Panc1 (cell line): Measurements from ENCODE around the gene TBC1D9B. TPM values are rescaled to one million over a fixed set of nuclear protein-coding genes. Genes with fewer than 3 reads are reported as not detected.

Experiments
- ATAC-seq: fragments of 200-7000 bp; cut with Tn5 transposase; 2 replicates; pipeline ENCODE4 v1.9.1; 2020; ENCODE audit warnings: mild to moderate bottlenecking, moderate library complexity
- BruUV-seq: library from RNA; stranded (reverse); fragments of 400-500 nt; replicated peaks from 2 replicates; lab custom pipeline; 2021; lab: Mats Ljungman, UMichigan
- CTCF ChIA-PET: fragments of 300-600 bp; sonication (Branson Sonifier 250); formaldehyde crosslinking; loops from one replicate; lab custom pipeline; 2022; ENCODE audit warnings: antibody characterized with exemption; lab: Charles Lee
- POLR2A ChIA-PET: fragments of 300-600 bp; sonication (Branson Sonifier 250); formaldehyde crosslinking; loops from one replicate; lab custom pipeline; 2022; ENCODE audit warnings: antibody characterized with exemption; lab: Charles Lee
- DNase-seq: peaks from one replicate; pipeline ENCODE4 v3.0.0-alpha.2; 2010; ENCODE audit warnings: low read depth, low spot score
- H3K27ac ChIP-seq: 2 replicates; pipeline ENCODE4 v1.5.1; 2011; ENCODE audit warnings: mild to moderate bottlenecking, low read length, inconsistent platforms
- H3K27me3 ChIP-seq: fragments of 200-500 bp; sonication (Bioruptor generic); 2 replicates; pipeline ENCODE4 v1.6.0; 2014; ENCODE audit warnings: low read length, inconsistent platforms; ENCODE audit not compliant: control insufficient read depth, insufficient read depth
- H3K36me3 ChIP-seq: fragments of 200-500 bp; sonication (Bioruptor generic); 2 replicates; pipeline ENCODE4 v1.5.1; 2014; ENCODE audit warnings: inconsistent platforms, mild to moderate bottlenecking, low read length, moderate library complexity; ENCODE audit not compliant: control insufficient read depth, insufficient read depth
- H3K4me1 ChIP-seq: 2 replicates; pipeline ENCODE4 v1.5.1; 2011; ENCODE audit warnings: inconsistent platforms, mild to moderate bottlenecking, low read length, moderate library complexity; ENCODE audit not compliant: control insufficient read depth, insufficient read depth
- H3K4me3 ChIP-seq, 2 experiments: 2 replicates each; pipeline ENCODE4 v1.5.1; 2011 to 2012; ENCODE audit warnings: low read depth in 2 of 2, low read length in 2 of 2, mild to moderate bottlenecking in 2 of 2, inconsistent platforms in 1 of 2, moderate library complexity in 1 of 2
- H3K9me3 ChIP-seq: fragments of 200-500 bp; sonication (Bioruptor generic); 2 replicates; pipeline ENCODE4 v1.5.1; 2014; ENCODE audit warnings: low read depth, mild to moderate bottlenecking, inconsistent platforms, low read length, moderate library complexity; ENCODE audit not compliant: control insufficient read depth, insufficient read depth
- POLR2AphosphoS5 ChIP-seq: IDR thresholded peaks from 2 replicates; pipeline ENCODE4 v1.6.1; 2012; ENCODE audit warnings: mild to moderate bottlenecking, low read depth, low read length, moderate library complexity
- SIN3A ChIP-seq: IDR thresholded peaks from 2 replicates; pipeline ENCODE4 v1.6.1; 2012; ENCODE audit warnings: low read depth, mild to moderate bottlenecking, low read length, moderate library complexity, borderline replicate concordance; ENCODE audit not compliant: insufficient read depth
- TCF7L2 ChIP-seq: IDR thresholded peaks from 2 replicates; pipeline ENCODE4 v1.6.1; 2011; ENCODE audit warnings: mild to moderate bottlenecking, low read depth, low read length, inconsistent platforms
- in situ Hi-C: cut with HindIII; loops from 2 replicates; pipeline ENCODE4 v1.10.0; 2016; ENCODE audit warnings: low sequenced_read_pairs, low pct_unique_long_range_greater_than_20kb
- intact Hi-C: fragments of 100-400 bp; cut with micrococcal nuclease; formaldehyde crosslinking; loops from one replicate; pipeline ENCODE4 v1.10.0; 2022; ENCODE audit not compliant: unreplicated experiment
- total RNA-seq: library from RNA; stranded (reverse); gene quantifications from one replicate; pipeline ENCODE4 v1.2.1, GENCODE V29; 2021; ENCODE audit not compliant: unreplicated experiment
- TF ChIP-seq, protein P1 (sequence below): fragments of 450-650 bp; IDR thresholded peaks from 2 replicates; pipeline ENCODE4 v1.5.1; 2017; ENCODE audit warnings: mild to moderate bottlenecking
- TF ChIP-seq, protein P2 (sequence below), 2 experiments: IDR thresholded peaks; 2 replicates each; pipeline ENCODE4 v1.6.1; 2011 to 2012; ENCODE audit warnings: low read depth in 2 of 2, control low read depth in 1 of 2, low read length in 1 of 2, mild to moderate bottlenecking in 1 of 2, moderate library complexity in 1 of 2; ENCODE audit not compliant: insufficient read depth in 1 of 2

Gene TBC1D9B
- total RNA-seq, 1 experiment from 2014 or later: 131 TPM

DNA sequence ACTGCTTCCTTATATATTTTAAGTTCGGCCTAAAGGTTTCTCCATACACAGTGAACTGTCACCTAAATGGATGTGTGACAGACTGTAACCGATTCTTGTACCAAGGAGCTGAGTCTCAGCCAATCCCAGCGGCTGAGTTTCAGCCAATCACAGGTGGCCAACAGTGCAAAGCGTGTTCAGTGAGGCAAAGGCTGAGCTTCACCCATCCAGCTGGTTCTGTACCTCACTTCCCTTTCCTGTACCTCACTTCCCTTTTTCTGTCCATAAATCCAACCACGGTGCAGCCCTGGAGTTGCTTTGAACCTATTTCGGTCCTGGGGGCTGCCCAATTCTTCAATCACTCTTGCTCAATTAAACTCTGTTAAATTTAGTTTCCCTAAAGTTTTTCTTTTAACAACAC, 15.7 kb upstream of the TBC1D9B start:
- no TSS peak for BruUV-seq
- ATAC-seq: no peak
- TF ChIP-seq SIN3A (no peak), POLR2AphosphoS5 (no peak), TCF7L2 (no peak)
- TF ChIP-seq, protein P1, sequence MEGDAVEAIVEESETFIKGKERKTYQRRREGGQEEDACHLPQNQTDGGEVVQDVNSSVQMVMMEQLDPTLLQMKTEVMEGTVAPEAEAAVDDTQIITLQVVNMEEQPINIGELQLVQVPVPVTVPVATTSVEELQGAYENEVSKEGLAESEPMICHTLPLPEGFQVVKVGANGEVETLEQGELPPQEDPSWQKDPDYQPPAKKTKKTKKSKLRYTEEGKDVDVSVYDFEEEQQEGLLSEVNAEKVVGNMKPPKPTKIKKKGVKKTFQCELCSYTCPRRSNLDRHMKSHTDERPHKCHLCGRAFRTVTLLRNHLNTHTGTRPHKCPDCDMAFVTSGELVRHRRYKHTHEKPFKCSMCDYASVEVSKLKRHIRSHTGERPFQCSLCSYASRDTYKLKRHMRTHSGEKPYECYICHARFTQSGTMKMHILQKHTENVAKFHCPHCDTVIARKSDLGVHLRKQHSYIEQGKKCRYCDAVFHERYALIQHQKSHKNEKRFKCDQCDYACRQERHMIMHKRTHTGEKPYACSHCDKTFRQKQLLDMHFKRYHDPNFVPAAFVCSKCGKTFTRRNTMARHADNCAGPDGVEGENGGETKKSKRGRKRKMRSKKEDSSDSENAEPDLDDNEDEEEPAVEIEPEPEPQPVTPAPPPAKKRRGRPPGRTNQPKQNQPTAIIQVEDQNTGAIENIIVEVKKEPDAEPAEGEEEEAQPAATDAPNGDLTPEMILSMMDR: no peak
- TF ChIP-seq, protein P2, sequence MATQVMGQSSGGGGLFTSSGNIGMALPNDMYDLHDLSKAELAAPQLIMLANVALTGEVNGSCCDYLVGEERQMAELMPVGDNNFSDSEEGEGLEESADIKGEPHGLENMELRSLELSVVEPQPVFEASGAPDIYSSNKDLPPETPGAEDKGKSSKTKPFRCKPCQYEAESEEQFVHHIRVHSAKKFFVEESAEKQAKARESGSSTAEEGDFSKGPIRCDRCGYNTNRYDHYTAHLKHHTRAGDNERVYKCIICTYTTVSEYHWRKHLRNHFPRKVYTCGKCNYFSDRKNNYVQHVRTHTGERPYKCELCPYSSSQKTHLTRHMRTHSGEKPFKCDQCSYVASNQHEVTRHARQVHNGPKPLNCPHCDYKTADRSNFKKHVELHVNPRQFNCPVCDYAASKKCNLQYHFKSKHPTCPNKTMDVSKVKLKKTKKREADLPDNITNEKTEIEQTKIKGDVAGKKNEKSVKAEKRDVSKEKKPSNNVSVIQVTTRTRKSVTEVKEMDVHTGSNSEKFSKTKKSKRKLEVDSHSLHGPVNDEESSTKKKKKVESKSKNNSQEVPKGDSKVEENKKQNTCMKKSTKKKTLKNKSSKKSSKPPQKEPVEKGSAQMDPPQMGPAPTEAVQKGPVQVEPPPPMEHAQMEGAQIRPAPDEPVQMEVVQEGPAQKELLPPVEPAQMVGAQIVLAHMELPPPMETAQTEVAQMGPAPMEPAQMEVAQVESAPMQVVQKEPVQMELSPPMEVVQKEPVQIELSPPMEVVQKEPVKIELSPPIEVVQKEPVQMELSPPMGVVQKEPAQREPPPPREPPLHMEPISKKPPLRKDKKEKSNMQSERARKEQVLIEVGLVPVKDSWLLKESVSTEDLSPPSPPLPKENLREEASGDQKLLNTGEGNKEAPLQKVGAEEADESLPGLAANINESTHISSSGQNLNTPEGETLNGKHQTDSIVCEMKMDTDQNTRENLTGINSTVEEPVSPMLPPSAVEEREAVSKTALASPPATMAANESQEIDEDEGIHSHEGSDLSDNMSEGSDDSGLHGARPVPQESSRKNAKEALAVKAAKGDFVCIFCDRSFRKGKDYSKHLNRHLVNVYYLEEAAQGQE (IDR thresholded peaks at IDR 0.05; ENCODE audit: insufficient read depth in 1 of 2, low read depth in 2 of 2, low read length in 1 of 2): no peak
- no peaks in the 10 kb centered on the region for H3K4me1 ChIP-seq
- H3K36me3 ChIP-seq: no peaks in the 10 kb centered on the region
- POLR2A ChIA-PET: no interaction called here
- intact Hi-C loops: no loop called here
- CTCF ChIA-PET: no interaction called here
- no peak for DNase-seq
- no peaks in the 10 kb centered on the region for H3K9me3 ChIP-seq
- no peaks in the 10 kb centered on the region for H3K27me3 ChIP-seq
- in situ Hi-C loops: no loop called here
- H3K4me3 ChIP-seq: no peak overlapping the region
- no peak overlapping the region for H3K27ac ChIP-seq

DNA sequence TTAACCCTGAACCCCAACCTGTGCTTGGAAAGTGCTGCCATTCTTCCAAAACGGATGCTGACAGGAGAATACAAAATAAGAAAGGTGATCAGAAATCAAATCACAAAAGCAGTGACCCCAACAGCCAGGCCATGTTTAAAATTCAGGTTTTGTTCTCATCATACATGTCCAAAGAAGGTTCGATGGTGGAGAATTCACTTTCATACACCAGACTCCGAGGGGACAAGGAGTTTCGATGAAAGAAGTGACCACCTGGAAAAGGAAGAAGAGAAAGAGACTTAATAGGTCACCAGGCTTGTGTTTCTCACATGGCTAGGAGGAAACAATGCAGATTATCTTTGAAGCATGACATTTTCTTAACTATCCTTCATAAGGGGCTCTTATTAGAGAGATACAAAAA, 12.5 kb upstream of the TBC1D9B start:
- CTCF ChIA-PET: no interaction called here
- BruUV-seq: no TSS peak

More for the DNA sequence above, 12.5 kb upstream of the TBC1D9B start:
- TF ChIP-seq, protein P2 (IDR thresholded peaks at IDR 0.05; ENCODE audit: insufficient read depth in 1 of 2, low read depth in 2 of 2, low read length in 1 of 2): no peak
- TF ChIP-seq POLR2AphosphoS5 (no peak), SIN3A (no peak), TCF7L2 (no peak)
- TF ChIP-seq, protein P1: no peak
- H3K27me3 ChIP-seq: no peaks in the 10 kb centered on the region
- ATAC-seq (no peak), DNase-seq (no peak)
- H3K4me3 ChIP-seq: no peak overlapping the region
- no peaks in the 10 kb centered on the region for H3K9me3 ChIP-seq
- POLR2A ChIA-PET: no interaction called here
- no peaks in the 10 kb centered on the region for H3K36me3 ChIP-seq
- intact Hi-C loops (no loop called here), in situ Hi-C loops (no loop called here)
- H3K27ac ChIP-seq: no peak overlapping the region
- no peaks in the 10 kb centered on the region for H3K4me1 ChIP-seq
